Measurements from ENCODE around the gene ZNF460. TPM values are rescaled to one million over a fixed set of nuclear protein-coding genes. Genes with fewer than 3 reads are reported as not detected.
A peak's percentile ranks its signal among the peaks of the same experiment; 100 is the strongest.

ZNF460 gene
- total RNA-seq, 1 experiment from 2014 or later, result 72.5 TPM

- peaks cover 12% of the 10 kb centered on the region for H3K4me1 Mint-ChIP-seq (ENCODE audit: insufficient read depth, unreplicated experiment)
- peaks cover 24% of the 10 kb centered on the region for H3K36me3 Mint-ChIP-seq (ENCODE audit: insufficient read depth, unreplicated experiment)
- POLR2A ChIA-PET, result interaction anchor here (0.6 to 4.2 kb wide), 22 partner anchors 10 to 116 kb away, joined by 3 to 42 read pairs (median 4); partner anchors contain the start of genes ZNF17, ZNF304, ZNF460 and ZNF548
- intact Hi-C loops (cut with micrococcal nuclease), result loop anchor here (1.0 to 2.0 kb wide), 3 partner anchors 18 to 80 kb away; partner anchors contain the start of genes ZNF460 and ZNF805
- no TSS peak for BruUV-seq (replicated peaks)
- CTCF ChIA-PET, result interaction anchor here (0.7 to 1.2 kb wide), 3 partner anchors 10 to 144 kb away, joined by 3 read pairs; no protein-coding TSS in a partner anchor
- no peaks in the 10 kb centered on the region for H3K9me3 Mint-ChIP-seq (ENCODE audit: unreplicated experiment)
- H3K4me3 Mint-ChIP-seq (ENCODE audit: unreplicated experiment), result peak within 1 kb of the TSS; percentile 81
- H3K27ac Mint-ChIP-seq (ENCODE audit: low read depth, unreplicated experiment), result peak within 1 kb of the TSS; percentile 88
- H3K27me3 Mint-ChIP-seq (ENCODE audit: insufficient read depth, unreplicated experiment), result peaks cover 4% of the 10 kb centered on the region
- no peak for TF ChIP-seq CTCF (IDR thresholded peaks at IDR 0.05; ENCODE audit: unreplicated experiment)
- DNase-seq (ENCODE audit: unreplicated experiment), result peak; percentile 98
These were observed 40.1 kb downstream of the ZNF460 start, which contains the start of gene ZNF543 for GRCh38 chr19:57320180-57321084. TSS of gene ZNF543 (plus strand) at chr19:57320472. CDS start at chr19:57320854, 382 bp downstream.

- TF ChIP-seq CTCF (IDR thresholded peaks at IDR 0.05; ENCODE audit: unreplicated experiment), result no peak
- peaks cover 31% of the 10 kb centered on the region for H3K36me3 Mint-ChIP-seq (ENCODE audit: insufficient read depth, unreplicated experiment)
- intact Hi-C loops (cut with micrococcal nuclease), result loop anchor here (1.0 to 2.0 kb wide), 3 partner anchors 18 to 80 kb away; partner anchors contain the start of genes ZNF460 and ZNF805
- H3K4me1 Mint-ChIP-seq (ENCODE audit: insufficient read depth, unreplicated experiment), result peaks cover 12% of the 10 kb centered on the region
- CTCF ChIA-PET, result interaction anchor here (0.6 to 1.2 kb wide), 5 partner anchors 9 to 160 kb away, joined by 3 to 4 read pairs (median 3); partner anchors contain the start of gene ZNF460
- BruUV-seq (replicated peaks), result no TSS peak
- H3K9me3 Mint-ChIP-seq (ENCODE audit: unreplicated experiment), result no peaks in the 10 kb centered on the region
- POLR2A ChIA-PET, result interaction anchor here (0.6 to 4.2 kb wide), 19 partner anchors 9 to 157 kb away, joined by 3 to 42 read pairs (median 3); partner anchors contain the start of genes ZNF264, ZNF304, ZNF460 and ZNF548
- H3K27me3 Mint-ChIP-seq (ENCODE audit: insufficient read depth, unreplicated experiment), result no peaks in the 10 kb centered on the region
- no peak for DNase-seq (ENCODE audit: unreplicated experiment)
- H3K27ac Mint-ChIP-seq (ENCODE audit: low read depth, unreplicated experiment), result peak overlapping the region; percentile 88
- H3K4me3 Mint-ChIP-seq (ENCODE audit: unreplicated experiment), result peak overlapping the region; percentile 81
These were observed 40.8 kb downstream of the ZNF460 start for GRCh38 chr19:57321116-57321515.

GRCh38 chr19:57321751-57322150, 41.5 kb downstream of the ZNF460 start:
- intact Hi-C loops (cut with micrococcal nuclease), result loop anchor here (1.0 to 2.0 kb wide), 3 partner anchors 19 to 81 kb away; partner anchors contain the start of genes ZNF460 and ZNF805
- H3K27ac Mint-ChIP-seq (ENCODE audit: low read depth, unreplicated experiment), result peak overlapping the region; percentile 88
- ChIA-PET CTCF (interaction anchor here (0.6 to 1.2 kb wide), 6 partner anchors 18 to 1388 kb away, joined by 3 to 4 read pairs (median 3); partner anchors contain the start of gene ZNF460), POLR2A (interaction anchor here (0.5 to 4.2 kb wide), 20 partner anchors 9 to 1041 kb away, joined by 3 to 42 read pairs (median 4); partner anchors contain the start of genes ZNF264, ZNF304, ZNF460 and ZNF497)
- no peaks in the 10 kb centered on the region for H3K27me3 Mint-ChIP-seq (ENCODE audit: insufficient read depth, unreplicated experiment)
- no peak for TF ChIP-seq CTCF (IDR thresholded peaks at IDR 0.05; ENCODE audit: unreplicated experiment)
- H3K4me3 Mint-ChIP-seq (ENCODE audit: unreplicated experiment), result peak overlapping the region; percentile 81
- no TSS peak for BruUV-seq (replicated peaks)
- DNase-seq (ENCODE audit: unreplicated experiment), result no peak
- H3K9me3 Mint-ChIP-seq (ENCODE audit: unreplicated experiment), result no peaks in the 10 kb centered on the region
- peaks cover 12% of the 10 kb centered on the region for H3K4me1 Mint-ChIP-seq (ENCODE audit: insufficient read depth, unreplicated experiment)
- peaks cover 37% of the 10 kb centered on the region for H3K36me3 Mint-ChIP-seq (ENCODE audit: insufficient read depth, unreplicated experiment)

- no peak for DNase-seq (ENCODE audit: unreplicated experiment)
- Mint-ChIP-seq H3K27ac (ENCODE audit: low read depth, unreplicated experiment) (no peak overlapping the region), H3K36me3 (ENCODE audit: insufficient read depth, unreplicated experiment) (peaks cover 70% of the 10 kb centered on the region), H3K27me3 (ENCODE audit: insufficient read depth, unreplicated experiment) (no peaks in the 10 kb centered on the region), H3K4me1 (ENCODE audit: insufficient read depth, unreplicated experiment) (peaks cover 12% of the 10 kb centered on the region), H3K4me3 (ENCODE audit: unreplicated experiment) (no peak overlapping the region), H3K9me3 (ENCODE audit: unreplicated experiment) (no peaks in the 10 kb centered on the region)
- CTCF ChIA-PET, result no interaction called here
- intact Hi-C loops (cut with micrococcal nuclease), result no loop called here
- POLR2A ChIA-PET, result interaction anchor here (1.2 kb wide), 1 partner anchor 9 kb away, joined by 4 read pairs; no protein-coding TSS in a partner anchor
- BruUV-seq (replicated peaks), result no TSS peak
- no peak for TF ChIP-seq CTCF (IDR thresholded peaks at IDR 0.05; ENCODE audit: unreplicated experiment)
These were observed 44.7 kb downstream of the ZNF460 start for GRCh38 chr19:57324992-57325391.
